Gastroesophageal sphincter (tissue), 3 donors: ENCODE results near the gene TMEM165.

Experiments
- EP300 ChIP-seq: sonication (generic); formaldehyde crosslinking; IDR thresholded peaks from one replicate; pipeline ENCODE4 v1.6.1; 2017; ENCODE audit warnings: antibody characterized with exemption, mild to moderate bottlenecking
- POLR2A ChIP-seq, 2 donors: fragments of 450-650 bp; IDR thresholded peaks; one replicate each; pipeline ENCODE4 v1.6.1; 2017; ENCODE audit warnings: antibody characterized with exemption in 2 of 2, mild to moderate bottlenecking in 2 of 2, moderate library complexity in 1 of 2
- POLR2AphosphoS5 ChIP-seq: sonication (generic); formaldehyde crosslinking; IDR thresholded peaks from one replicate; pipeline ENCODE4 v1.6.1; 2017; ENCODE audit warnings: antibody characterized with exemption
- TF ChIP-seq, protein P1 (sequence below), 4 experiments: fragments of 200-600 bp in 2 of 4; fragments of 450-650 bp in 2 of 4; sonication (generic) in 1 of 4; IDR thresholded peaks; one replicate each; pipeline ENCODE4 v1.5.1; 2017 to 2019; ENCODE audit warnings: antibody characterized with exemption in 4 of 4, mild to moderate bottlenecking in 2 of 4, moderate library complexity in 2 of 4

DNA sequence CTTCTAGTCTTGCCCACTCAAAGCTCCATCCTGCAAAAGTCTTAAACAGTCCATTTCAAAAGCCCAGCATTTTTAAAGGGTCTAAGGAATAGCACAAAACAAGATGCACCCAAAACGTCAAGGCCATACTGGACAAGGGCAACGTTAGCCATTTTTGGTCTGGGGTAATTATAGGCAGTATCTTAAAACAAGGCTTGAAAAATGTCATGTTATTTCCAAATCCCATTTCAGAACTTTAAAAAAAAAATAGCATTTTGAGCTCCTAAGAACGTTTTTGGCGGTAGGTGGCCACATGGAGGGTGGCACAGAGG, 584 bp upstream of the TMEM165 start:
- TF ChIP-seq, protein P1, sequence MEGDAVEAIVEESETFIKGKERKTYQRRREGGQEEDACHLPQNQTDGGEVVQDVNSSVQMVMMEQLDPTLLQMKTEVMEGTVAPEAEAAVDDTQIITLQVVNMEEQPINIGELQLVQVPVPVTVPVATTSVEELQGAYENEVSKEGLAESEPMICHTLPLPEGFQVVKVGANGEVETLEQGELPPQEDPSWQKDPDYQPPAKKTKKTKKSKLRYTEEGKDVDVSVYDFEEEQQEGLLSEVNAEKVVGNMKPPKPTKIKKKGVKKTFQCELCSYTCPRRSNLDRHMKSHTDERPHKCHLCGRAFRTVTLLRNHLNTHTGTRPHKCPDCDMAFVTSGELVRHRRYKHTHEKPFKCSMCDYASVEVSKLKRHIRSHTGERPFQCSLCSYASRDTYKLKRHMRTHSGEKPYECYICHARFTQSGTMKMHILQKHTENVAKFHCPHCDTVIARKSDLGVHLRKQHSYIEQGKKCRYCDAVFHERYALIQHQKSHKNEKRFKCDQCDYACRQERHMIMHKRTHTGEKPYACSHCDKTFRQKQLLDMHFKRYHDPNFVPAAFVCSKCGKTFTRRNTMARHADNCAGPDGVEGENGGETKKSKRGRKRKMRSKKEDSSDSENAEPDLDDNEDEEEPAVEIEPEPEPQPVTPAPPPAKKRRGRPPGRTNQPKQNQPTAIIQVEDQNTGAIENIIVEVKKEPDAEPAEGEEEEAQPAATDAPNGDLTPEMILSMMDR (IDR thresholded peaks at IDR 0.05) = peak in 2 of 4 experiments; percentile 18 to 42
- TF ChIP-seq POLR2AphosphoS5 (no peak), POLR2A (IDR thresholded peaks at IDR 0.05) (no peak), EP300 (no peak)
